ENCODE results near the gene HOXA11.

DNA sequence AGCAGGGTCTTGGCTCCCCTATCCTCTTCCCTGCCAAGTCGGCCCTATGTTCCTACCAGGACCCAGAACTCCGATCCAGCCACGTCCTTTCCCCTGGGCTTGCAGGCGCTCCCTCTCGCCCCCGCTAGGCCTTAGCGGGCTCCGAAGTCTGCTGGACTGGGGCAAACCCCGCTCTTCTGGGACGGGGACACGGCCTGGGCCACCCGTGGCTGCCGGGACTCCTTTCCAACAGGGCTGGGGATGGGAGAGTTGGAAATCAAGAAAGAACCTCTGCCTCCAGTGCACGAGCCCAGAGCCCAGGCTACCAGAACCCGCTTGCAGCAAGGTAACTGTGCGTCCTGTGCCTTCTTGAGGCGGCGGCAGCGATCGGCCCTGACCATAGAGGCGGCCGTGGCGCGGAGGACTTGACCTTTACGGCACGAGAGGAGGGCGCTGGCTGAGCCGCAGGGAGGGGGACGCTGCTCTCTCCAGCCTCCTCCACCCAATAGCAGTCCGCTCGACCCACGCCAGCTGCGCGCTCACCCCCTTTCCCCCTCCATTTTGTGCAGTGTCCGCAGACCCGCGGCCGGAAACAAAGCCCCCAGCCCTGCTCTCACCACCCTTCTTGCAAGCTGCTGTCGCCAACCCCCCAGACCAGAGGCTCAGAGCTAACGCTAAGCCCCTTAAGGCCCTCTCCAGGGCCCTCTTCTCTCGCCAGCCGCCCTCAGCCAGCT is 7.0 kb upstream of the HOXA11 start:
- TF ChIP-seq, protein P1, sequence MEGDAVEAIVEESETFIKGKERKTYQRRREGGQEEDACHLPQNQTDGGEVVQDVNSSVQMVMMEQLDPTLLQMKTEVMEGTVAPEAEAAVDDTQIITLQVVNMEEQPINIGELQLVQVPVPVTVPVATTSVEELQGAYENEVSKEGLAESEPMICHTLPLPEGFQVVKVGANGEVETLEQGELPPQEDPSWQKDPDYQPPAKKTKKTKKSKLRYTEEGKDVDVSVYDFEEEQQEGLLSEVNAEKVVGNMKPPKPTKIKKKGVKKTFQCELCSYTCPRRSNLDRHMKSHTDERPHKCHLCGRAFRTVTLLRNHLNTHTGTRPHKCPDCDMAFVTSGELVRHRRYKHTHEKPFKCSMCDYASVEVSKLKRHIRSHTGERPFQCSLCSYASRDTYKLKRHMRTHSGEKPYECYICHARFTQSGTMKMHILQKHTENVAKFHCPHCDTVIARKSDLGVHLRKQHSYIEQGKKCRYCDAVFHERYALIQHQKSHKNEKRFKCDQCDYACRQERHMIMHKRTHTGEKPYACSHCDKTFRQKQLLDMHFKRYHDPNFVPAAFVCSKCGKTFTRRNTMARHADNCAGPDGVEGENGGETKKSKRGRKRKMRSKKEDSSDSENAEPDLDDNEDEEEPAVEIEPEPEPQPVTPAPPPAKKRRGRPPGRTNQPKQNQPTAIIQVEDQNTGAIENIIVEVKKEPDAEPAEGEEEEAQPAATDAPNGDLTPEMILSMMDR (IDR thresholded peaks at IDR 0.05), result no peak
- TF ChIP-seq POLR2A (IDR thresholded peaks at IDR 0.05), result no peak
